HG03432 (cell line): Measurements from ENCODE around the gene SRM.
"Not testable (repeated sequence)": the region's sequence is repeated elsewhere in the genome, so short reads cannot be mapped to it uniquely, and the experiment has no call there.

Experiments
- ATAC-seq: cut with Tn5 transposase; IDR thresholded peaks from one replicate; pipeline ENCODE4 v1.9.1; 2021; ENCODE audit warnings: mild to moderate bottlenecking, moderate library complexity; ENCODE audit not compliant: unreplicated experiment

The SRM gene

DNA sequence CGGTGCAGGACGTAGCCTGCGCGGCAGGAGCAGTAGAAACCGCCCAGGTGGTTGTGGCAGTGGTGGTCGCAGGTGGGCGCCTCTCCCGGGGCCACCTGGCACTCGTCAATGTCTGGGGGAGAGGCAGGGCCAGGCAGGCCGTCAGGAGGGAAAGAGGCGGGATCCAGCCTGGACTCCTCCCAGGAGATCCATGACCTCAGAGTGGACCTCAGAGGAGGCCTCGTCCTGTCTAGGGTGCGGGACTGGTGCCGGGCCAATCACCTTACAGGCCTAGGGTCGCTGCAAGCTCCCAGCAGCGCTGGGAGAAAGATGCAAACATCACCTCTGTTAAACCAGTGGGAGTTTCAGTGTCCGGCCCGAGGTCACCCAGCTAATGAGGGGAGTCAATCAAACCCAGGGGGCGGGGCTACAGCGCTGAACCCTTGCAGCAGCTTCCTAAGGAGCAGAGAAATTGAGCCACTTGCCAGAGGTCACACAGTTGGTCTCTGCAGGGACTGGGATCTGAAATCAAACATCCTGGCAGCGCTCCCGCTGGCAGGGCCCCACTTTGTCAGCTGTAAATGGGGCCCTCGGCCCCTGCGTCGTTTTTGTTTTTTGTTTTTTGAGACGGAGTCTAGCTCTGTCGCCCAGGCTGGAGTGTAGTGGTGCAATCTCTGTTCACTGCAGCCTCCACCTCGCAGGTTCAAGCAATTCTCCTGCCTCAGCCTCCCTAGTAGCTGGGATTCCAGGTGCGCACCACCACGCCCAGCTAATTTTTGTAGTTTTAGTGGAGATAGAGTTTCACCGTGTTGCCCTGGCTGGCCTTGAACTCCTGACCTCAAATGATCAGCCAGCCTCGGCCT lies 14.2 kb downstream of the SRM start:
- ATAC-seq, result no peak

GRCh38 chr1:11044849-11045427 lies 14.9 kb downstream of the SRM start:
- ATAC-seq, result no peak

GRCh38 chr1:11044086-11044848 lies 15.6 kb downstream of the SRM start:
- no peak for ATAC-seq

DNA sequence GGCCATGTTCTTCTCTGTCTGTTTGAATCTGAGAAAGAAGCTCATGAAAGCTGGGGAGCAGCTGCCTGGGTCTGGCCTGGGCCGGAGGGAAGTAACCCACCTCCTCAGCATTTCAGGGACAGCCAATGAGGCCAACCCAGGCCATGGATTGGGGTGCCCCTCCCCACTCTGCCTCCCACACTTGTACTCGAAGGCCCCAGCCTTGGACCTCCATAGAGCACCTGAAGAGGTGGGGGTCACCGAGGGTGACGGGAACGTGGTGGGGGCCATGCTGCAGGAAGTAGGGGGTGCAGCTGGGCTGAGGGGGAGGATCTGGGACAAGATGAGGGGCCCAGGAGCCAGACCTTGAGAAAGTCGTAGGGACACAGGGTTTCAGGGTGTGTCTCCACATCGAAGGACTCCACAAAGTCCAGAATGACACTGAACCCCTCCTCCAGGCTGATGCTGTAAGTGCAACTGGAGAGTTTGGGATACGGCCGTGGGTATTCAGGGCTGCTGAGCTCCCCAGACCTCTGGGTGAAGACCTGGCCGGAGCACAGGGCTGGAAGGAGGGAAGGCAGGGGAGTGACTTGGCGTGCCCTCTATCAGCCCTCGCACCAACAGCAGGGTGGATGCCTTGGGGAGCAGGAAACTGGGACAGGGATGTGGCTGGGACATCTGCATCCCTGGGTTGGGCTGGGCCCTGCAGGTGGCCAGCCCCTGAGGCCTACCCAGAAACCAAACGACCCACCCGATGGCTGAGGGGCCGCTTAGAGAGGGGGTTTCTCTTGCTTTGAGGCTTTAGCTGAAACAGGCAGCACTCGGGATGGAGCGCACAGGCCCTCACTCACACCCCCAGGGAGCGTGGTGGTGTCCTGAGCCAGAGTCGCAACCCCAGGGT lies 16.6 kb downstream of the SRM start:
- no peak for ATAC-seq

DNA sequence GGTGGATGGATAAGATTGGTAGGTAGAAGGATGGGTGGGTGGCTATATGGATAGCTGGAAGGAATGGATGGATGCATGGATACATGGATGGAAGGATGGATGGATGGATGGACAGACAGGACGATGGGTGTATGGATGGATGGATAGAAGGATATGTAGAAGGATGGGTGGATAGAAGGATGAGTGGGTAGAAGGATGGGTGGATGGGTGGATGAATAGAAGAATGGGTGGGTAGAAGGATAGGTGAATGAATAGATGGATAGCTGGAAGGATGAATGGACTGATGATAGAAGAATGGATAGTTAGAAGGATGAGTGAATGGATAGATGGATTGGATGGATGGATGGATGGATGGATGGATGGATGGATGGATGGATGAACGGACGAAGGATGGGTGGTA lies 17.8 kb downstream of the SRM start:
- ATAC-seq, result no peak

DNA sequence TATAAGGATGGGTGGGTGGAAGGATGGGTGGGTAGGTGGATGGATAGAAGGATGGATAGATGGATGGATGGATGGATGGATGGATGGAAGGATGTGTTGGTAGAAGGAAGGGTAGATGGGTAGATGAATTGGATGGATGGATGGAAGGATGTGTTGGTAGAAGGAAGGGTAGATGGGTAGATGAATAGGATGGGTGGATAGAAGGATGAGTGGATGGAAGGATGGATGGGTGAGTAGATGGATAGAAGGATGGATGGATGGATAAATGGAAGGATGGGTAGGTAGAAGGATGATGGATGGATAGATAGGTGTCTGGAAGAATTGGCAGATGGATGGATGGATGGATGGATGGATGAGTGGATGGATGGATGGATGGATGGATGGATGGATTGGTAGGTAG lies 18.8 kb downstream of the SRM start:
- ATAC-seq, result no peak

DNA sequence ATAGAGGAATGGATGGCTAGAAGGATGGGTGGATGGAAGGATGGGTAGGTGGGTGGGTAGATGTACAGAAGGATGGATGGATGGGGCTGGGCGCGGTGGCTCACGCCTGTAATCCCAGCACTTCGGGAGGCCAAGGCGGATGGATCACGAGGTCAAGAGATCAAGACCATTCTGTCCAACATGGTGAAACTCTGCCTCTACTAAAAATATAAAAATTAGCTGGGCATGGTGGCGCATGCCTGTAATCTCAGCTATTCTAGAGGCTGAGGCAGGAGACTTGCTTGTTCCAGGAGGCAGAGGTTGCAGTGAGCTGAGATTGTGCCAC lies 19.8 kb downstream of the SRM start:
- not testable (repeated sequence) for ATAC-seq

DNA sequence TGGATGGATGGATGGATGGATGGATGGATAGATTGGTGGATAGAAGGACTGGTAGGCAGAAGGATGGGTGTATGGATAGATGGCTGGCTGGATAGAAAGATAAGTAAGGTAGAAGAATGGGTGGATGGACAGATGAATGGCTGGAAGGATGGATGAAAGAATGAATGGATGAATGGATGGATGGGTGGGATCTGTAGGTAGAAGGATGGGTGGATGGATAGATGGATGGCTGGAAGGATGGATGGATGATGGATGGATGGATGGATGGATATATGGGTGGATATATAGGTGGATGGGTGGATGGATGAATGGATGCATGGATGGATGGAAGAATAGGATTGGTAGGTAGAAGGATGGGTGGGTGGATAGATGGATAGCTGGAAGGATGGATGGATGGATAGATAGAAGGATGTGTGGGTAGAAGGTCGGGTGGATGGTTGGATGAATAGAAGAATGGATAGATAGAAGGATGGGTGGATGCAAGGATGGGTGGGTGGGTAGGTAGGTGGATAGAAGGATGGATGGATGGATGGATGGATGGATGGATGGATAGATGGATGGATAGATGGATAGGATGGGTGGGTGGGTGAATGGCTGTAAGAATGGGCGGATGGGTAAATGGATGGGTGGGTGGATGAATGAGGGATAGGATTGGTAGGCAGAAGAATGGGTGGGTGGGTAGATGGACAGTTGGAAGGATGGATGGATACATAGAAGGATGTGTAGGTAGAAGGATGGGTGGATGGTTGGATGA lies 20.3 kb downstream of the SRM start:
- ATAC-seq, result no peak

DNA sequence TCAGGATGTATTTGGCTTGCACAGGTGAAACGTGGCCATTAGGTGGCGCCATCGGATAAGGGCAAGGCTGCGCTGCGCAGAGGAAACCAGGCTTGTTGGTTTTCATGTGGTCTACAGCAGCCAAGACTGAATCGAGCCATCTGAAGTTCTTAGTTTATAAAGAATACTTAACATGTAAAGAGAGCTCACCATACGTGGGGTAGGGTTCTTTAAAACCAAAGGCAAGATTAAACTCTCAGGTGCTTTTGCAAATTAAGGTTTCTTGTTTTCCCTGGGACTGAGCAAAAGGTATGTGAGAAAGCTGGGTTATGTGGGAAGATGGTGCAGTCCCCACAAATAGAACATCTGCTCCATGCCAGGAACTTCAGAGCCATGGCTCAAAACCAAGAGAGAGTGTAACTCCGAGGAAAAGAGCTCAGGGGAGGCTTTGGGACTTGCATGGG lies 22.1 kb downstream of the SRM start:
- no peak for ATAC-seq

DNA sequence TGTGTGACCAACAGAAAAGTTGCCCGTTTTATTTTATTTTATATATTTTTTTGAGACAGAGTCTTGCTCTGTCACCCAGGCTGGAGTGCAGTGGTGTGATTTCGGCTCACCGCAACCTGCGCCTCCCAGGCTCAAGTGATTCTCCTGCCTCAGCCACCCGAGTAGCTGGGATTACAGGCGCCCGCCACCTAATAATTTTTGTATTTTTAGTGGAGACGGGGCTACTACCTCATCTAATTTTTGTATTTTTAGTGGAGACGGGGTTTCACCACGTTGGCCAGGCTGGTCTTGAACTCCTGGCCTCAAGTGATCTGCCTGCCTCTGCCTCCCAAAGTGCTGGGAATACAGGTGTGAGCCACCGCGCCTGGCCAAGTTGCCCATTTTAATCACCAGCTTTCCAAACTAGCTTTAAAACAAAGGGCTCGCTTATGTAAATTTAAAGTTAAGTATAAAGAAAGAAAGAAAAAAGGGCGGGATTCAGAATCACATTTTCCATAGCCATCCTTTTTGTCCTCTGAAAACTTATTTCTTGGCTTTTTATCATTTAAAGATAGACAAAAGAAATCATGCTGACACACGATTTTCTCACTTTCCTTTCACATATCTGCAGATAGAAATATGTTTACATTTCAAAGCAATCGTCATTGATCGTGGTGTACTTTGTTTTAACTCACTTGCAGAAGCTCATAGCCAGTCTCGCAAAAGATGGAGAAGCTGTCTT lies 22.6 kb downstream of the SRM start:
- ATAC-seq, result not testable (repeated sequence)

GRCh38 chr1:11031624-11032262 lies 28.1 kb downstream of the SRM start:
- ATAC-seq, result no peak

GRCh38 chr1:11030865-11031264 lies 29.0 kb downstream of the SRM start:
- ATAC-seq, result no peak

- ATAC-seq, result no peak
Measured at GRCh38 chr1:11028018-11028417, 31.8 kb downstream of the SRM start.

GRCh38 chr1:11027316-11027715 lies 32.5 kb downstream of the SRM start:
- ATAC-seq, result no peak

DNA sequence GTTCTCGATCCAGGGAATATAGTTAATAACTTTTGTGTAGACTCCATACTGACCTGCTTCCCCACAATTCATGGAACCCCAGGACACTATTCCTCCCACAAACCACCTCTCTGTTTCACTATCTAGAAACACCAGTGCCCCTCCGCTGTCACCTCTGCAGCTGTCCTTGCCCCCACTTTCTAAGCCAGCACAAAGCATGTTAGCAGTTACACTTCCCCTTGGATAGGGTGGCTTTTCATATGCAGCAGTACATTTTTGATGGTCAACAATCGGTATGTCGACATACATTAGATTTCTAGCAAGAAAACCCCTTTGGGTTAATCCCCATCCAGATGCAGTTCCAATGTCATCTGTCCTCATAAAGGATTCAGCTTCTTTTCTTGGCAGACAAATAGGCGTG lies 32.9 kb downstream of the SRM start:
- no peak for ATAC-seq

GRCh38 chr1:11026052-11026451 lies 33.8 kb downstream of the SRM start:
- ATAC-seq, result no peak

DNA sequence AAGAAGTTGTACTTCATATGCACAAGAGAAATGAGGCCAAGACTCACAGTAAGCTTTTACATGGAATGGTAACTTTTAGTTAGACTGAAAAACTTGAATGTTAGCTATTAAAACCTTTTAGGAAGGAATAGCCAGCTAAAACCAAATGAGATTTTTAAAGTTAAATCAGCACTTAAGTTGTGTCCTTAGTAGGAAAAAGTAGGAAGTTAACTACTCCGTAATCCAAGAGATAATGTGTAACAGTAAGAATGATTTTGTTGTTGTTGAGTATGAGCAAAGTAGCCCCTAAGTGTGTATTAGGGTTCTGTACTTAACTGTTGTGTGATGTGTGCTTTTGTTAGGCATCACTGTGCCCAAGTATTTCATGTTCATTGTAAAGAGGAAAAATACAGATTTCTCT lies 34.2 kb downstream of the SRM start:
- no peak for ATAC-seq

DNA sequence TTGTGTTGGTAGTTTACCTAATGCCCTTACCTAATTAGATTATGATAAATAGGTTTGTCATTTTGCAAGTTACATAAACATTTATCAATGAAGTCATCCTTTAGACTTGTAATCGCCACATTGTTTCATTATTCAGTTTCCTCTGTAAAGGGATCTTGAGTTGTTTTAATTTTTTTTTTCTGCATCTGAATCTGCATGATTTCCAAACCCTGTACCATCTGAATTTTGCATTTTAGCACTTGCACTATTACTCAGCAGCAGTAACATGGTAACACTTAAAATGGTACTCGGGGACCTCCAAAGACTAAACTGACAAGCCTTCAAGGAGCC lies 35.0 kb downstream of the SRM start:
- no peak for ATAC-seq

- no peak for ATAC-seq
Measured at GRCh38 chr1:11024154-11024873, 35.5 kb downstream of the SRM start.
